ENCODE data around the gene IQGAP2. TPM values are rescaled to one million over a fixed set of nuclear protein-coding genes. Genes with fewer than 3 reads are reported as not detected.

Gene IQGAP2
- total and polyA plus RNA-seq, 2 donors (not counting 1 experiment from before 2014, with no cell fraction given) = 8.1 to 15.0 TPM

DNA sequence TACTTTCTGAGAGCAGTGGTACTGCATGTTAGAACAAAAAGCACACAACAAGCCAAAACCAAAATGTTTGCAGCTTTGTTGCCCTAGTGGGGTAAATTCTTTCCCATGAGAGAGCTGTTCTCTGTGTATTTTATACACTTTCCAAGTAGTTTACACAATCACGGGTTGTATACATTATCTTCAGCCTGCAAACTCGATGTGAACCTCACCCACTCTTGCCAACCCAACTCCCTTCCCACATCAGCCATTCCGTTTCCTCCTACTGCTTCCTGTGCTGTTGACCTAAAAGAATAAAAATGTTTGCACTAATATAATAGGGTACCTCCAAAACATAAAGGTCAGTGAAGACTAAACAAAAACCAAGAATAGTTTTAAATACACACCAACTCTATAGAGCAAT lies 47.0 kb downstream of the IQGAP2 start:
- Histone ChIP-seq H4K20me1 (ENCODE audit: control insufficient read depth, insufficient read depth, low read length, poor library complexity, severe bottlenecking) (no peaks in the 10 kb centered on the region), H3K27me3 (replicated peaks in 1 of 4; ENCODE audit: control extremely low read depth in 1 of 4, control insufficient read depth in 3 of 4, insufficient read depth in 4 of 4, low read length in 3 of 4) (no peaks in the 10 kb centered on the region), H2AFZ (ENCODE audit: insufficient read depth, low read depth, low read length, poor library complexity, severe bottlenecking) (no peak overlapping the region), H3K4me1 (ENCODE audit: control insufficient read depth in 2 of 2, insufficient read depth in 2 of 2, low read length in 2 of 2) (peaks cover 0 to 9% of the 10 kb centered on the region in 2 donors), H3K9me3 (ENCODE audit: control extremely low read depth in 1 of 3, control insufficient read depth in 2 of 3, insufficient read depth in 1 of 3, low read length in 2 of 3) (no peaks in the 10 kb centered on the region), H3K36me3 (replicated peaks in 1 of 2; ENCODE audit: control extremely low read depth in 1 of 2, control insufficient read depth in 1 of 2, extremely low read depth in 1 of 2, insufficient read depth in 2 of 2, low read length in 1 of 2) (peaks cover 0 to 3% of the 10 kb centered on the region in 2 experiments), H3K4me2 (replicated peaks; ENCODE audit: low read depth, low read length, poor library complexity, severe bottlenecking) (no peak overlapping the region), H3K4me3 (ENCODE audit: control extremely low read depth in 1 of 5, extremely low read depth in 1 of 5, insufficient read depth in 1 of 5, low read depth in 2 of 5, low read length in 4 of 5) (no peak overlapping the region), H3K9ac (ENCODE audit: low read length) (no peak overlapping the region), H3K27ac (ENCODE audit: low read length in 2 of 2) (no peak overlapping the region), H3K79me2 (ENCODE audit: control insufficient read depth, insufficient read depth, low read length) (peaks cover 12% of the 10 kb centered on the region)
- ChIA-PET CTCF (no interaction called here), POLR2A (no interaction called here)
- Mint-ChIP-seq H3K4me1 (peaks cover 12% of the 10 kb centered on the region), H3K27ac (no peak overlapping the region), H3K9me3 (ENCODE audit: insufficient read depth) (no peaks in the 10 kb centered on the region), H3K27me3 (no peaks in the 10 kb centered on the region), H3K4me3 (no peak overlapping the region)
- DNase-seq (no peak), ATAC-seq (ENCODE audit: low read depth) (no peak)
- TF ChIP-seq, protein P1, sequence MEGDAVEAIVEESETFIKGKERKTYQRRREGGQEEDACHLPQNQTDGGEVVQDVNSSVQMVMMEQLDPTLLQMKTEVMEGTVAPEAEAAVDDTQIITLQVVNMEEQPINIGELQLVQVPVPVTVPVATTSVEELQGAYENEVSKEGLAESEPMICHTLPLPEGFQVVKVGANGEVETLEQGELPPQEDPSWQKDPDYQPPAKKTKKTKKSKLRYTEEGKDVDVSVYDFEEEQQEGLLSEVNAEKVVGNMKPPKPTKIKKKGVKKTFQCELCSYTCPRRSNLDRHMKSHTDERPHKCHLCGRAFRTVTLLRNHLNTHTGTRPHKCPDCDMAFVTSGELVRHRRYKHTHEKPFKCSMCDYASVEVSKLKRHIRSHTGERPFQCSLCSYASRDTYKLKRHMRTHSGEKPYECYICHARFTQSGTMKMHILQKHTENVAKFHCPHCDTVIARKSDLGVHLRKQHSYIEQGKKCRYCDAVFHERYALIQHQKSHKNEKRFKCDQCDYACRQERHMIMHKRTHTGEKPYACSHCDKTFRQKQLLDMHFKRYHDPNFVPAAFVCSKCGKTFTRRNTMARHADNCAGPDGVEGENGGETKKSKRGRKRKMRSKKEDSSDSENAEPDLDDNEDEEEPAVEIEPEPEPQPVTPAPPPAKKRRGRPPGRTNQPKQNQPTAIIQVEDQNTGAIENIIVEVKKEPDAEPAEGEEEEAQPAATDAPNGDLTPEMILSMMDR (IDR thresholded peaks at IDR 0.05) = no peak
- no peak for TF ChIP-seq EZH2 (IDR thresholded peaks at IDR 0.05; ENCODE audit: borderline replicate concordance, insufficient read depth, low read depth, low read length, poor library complexity, severe bottlenecking)
- 10% methylated on average over 2 of the region's 3 CpGs for WGBS (ENCODE audit: insufficient coverage)
- intact Hi-C loops (cut with micrococcal nuclease) = no loop called here

DNA sequence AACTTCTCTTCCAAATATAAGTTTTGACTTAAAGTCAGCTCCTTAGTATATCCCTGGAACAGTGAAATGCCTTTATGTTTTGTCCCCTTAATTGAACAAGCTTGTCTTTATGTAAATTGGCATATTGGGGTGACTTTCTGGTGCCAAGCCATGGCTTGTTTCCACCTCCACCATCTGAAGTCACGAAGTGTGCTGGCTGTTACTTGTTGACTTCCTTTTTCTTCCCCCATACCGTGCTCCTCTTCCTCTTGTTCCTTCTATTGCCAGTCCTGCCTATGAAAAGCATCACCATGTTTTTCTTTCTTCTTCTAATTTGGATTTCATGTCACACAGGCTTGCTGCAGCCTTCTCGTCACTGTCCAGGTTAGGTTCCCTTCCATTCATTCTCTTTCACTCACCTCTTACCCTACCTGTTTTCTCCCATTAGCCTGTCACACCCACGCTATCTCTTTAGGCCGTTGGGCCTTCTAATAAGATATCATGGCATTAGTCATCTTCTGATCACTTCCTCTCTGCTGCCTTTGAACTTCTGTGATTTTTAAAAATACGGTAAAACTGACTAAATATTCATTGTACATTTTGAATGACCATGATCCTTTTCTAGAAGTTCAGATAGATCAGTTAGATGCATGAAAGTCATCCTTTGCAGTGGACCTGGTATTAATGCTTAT lies 48.1 kb downstream of the IQGAP2 start:
- Histone ChIP-seq H2AFZ (ENCODE audit: insufficient read depth, low read depth, low read length, poor library complexity, severe bottlenecking) (peak overlapping the region; percentile 14), H3K27me3 (replicated peaks in 1 of 4; ENCODE audit: control extremely low read depth in 1 of 4, control insufficient read depth in 3 of 4, insufficient read depth in 4 of 4, low read length in 3 of 4) (no peaks in the 10 kb centered on the region), H3K36me3 (replicated peaks in 1 of 2; ENCODE audit: control extremely low read depth in 1 of 2, control insufficient read depth in 1 of 2, extremely low read depth in 1 of 2, insufficient read depth in 2 of 2, low read length in 1 of 2) (peaks cover 0 to 3% of the 10 kb centered on the region in 2 experiments), H3K9me3 (ENCODE audit: control extremely low read depth in 1 of 3, control insufficient read depth in 2 of 3, insufficient read depth in 1 of 3, low read length in 2 of 3) (no peaks in the 10 kb centered on the region), H3K79me2 (ENCODE audit: control insufficient read depth, insufficient read depth, low read length) (peaks cover 12% of the 10 kb centered on the region), H4K20me1 (ENCODE audit: control insufficient read depth, insufficient read depth, low read length, poor library complexity, severe bottlenecking) (no peaks in the 10 kb centered on the region), H3K4me3 (ENCODE audit: control extremely low read depth in 1 of 5, extremely low read depth in 1 of 5, insufficient read depth in 1 of 5, low read depth in 2 of 5, low read length in 4 of 5) (no peak overlapping the region), H3K4me2 (replicated peaks; ENCODE audit: low read depth, low read length, poor library complexity, severe bottlenecking) (no peak overlapping the region), H3K4me1 (ENCODE audit: control insufficient read depth in 2 of 2, insufficient read depth in 2 of 2, low read length in 2 of 2) (peaks cover 0 to 9% of the 10 kb centered on the region in 2 donors), H3K9ac (ENCODE audit: low read length) (no peak overlapping the region), H3K27ac (ENCODE audit: low read length in 2 of 2) (no peak overlapping the region)
- intact Hi-C loops (cut with micrococcal nuclease) = no loop called here
- ChIA-PET CTCF (no interaction called here), POLR2A (no interaction called here)
- Mint-ChIP-seq H3K4me1 (peaks cover 12% of the 10 kb centered on the region), H3K4me3 (no peak overlapping the region), H3K9me3 (ENCODE audit: insufficient read depth) (no peaks in the 10 kb centered on the region), H3K27me3 (no peaks in the 10 kb centered on the region), H3K27ac (no peak overlapping the region)
- TF ChIP-seq, protein P1 (IDR thresholded peaks at IDR 0.05) = no peak
- no peak for TF ChIP-seq EZH2 (IDR thresholded peaks at IDR 0.05; ENCODE audit: borderline replicate concordance, insufficient read depth, low read depth, low read length, poor library complexity, severe bottlenecking)
- DNase-seq (peak; percentile 8), ATAC-seq (ENCODE audit: low read depth) (no peak)
- 32% methylated on average over 5 of the region's 6 CpGs for WGBS (ENCODE audit: insufficient coverage)
